CD14-positive monocyte (primary cell): ENCODE results near the gene EPHA4. TPM values are rescaled to one million over a fixed set of nuclear protein-coding genes. Genes with fewer than 3 reads are reported as not detected.

ENCODE experiments used
- DNase-seq, 3 donors: peaks; one replicate each; pipeline ENCODE4 v3.0.0-alpha.2; 2011 to 2022
- H2AFZ ChIP-seq: 2 replicates; pipeline ENCODE4 v1.6.0; 2012; ENCODE audit warnings: mild to moderate bottlenecking, low read depth, low read length, inconsistent platforms; ENCODE audit not compliant: insufficient read depth, poor library complexity, severe bottlenecking
- H3K27ac ChIP-seq, 2 donors: 1 replicate in 1 of 2; 2 replicates in 1 of 2; pipeline ENCODE4 v1.5.1; 2012 to 2013; ENCODE audit warnings: low read length in 2 of 2, control low read depth in 1 of 2, inconsistent platforms in 1 of 2, low read depth in 1 of 2, mild to moderate bottlenecking in 1 of 2
- H3K27me3 ChIP-seq, 2 donors: one replicate each; pipeline versions ENCODE4 v1.6.0 to v1.6.1; 2011 to 2013; ENCODE audit warnings: low read length in 2 of 2; ENCODE audit not compliant: control insufficient read depth in 2 of 2, insufficient read depth in 2 of 2
- H3K36me3 ChIP-seq, 2 donors: replicated peaks in 1 of 2; 1 replicate in 1 of 2; 2 replicates in 1 of 2; pipeline versions ENCODE4 v1.5.1 to v1.6.1; 2012 to 2013; ENCODE audit warnings: low read length in 2 of 2, control low read depth in 1 of 2, inconsistent platforms in 1 of 2, mild to moderate bottlenecking in 1 of 2; ENCODE audit not compliant: insufficient read depth in 2 of 2, control insufficient read depth in 1 of 2
- H3K4me1 ChIP-seq, 2 donors: 1 replicate in 1 of 2; 2 replicates in 1 of 2; pipeline versions ENCODE4 v1.5.1 to v1.6.1; 2012 to 2013; ENCODE audit warnings: low read length in 2 of 2, control low read depth in 1 of 2, inconsistent platforms in 1 of 2, mild to moderate bottlenecking in 1 of 2, moderate library complexity in 1 of 2; ENCODE audit not compliant: insufficient read depth in 2 of 2, control insufficient read depth in 1 of 2
- H3K4me2 ChIP-seq: replicated peaks from 2 replicates; pipeline ENCODE3; 2012; ENCODE audit warnings: low read length, moderate library complexity, mild to moderate bottlenecking; ENCODE audit not compliant: poor library complexity, severe bottlenecking; ENCODE audit errors: extremely low read depth
- H3K4me3 ChIP-seq, 3 experiments: fragments of 200-600 bp in 1 of 3; sonication (generic) in 1 of 3; replicated peaks in 1 of 3; 1 replicate in 2 of 3; 2 replicates in 1 of 3; pipeline ENCODE4 v1.5.1; 2011 to 2013; ENCODE audit warnings: low read length in 3 of 3, mild to moderate bottlenecking in 3 of 3, control low read depth in 2 of 3, low read depth in 2 of 3, inconsistent platforms in 1 of 3, moderate library complexity in 1 of 3
- H3K79me2 ChIP-seq: 2 replicates; pipeline ENCODE4 v1.6.0; 2012; ENCODE audit warnings: mild to moderate bottlenecking, control low read depth, inconsistent platforms, low read length, moderate library complexity; ENCODE audit not compliant: insufficient read depth
- H3K9ac ChIP-seq: 2 replicates; pipeline ENCODE4 v1.6.0; 2017; ENCODE audit warnings: low read length, mild to moderate bottlenecking; ENCODE audit not compliant: insufficient read depth, poor library complexity, severe bottlenecking
- H3K9me3 ChIP-seq, 2 donors: replicated peaks in 1 of 2; 1 replicate in 1 of 2; 2 replicates in 1 of 2; pipeline versions ENCODE4 v1.5.1 to v1.6.1; 2012 to 2013; ENCODE audit warnings: low read length in 2 of 2, control low read depth in 1 of 2; ENCODE audit not compliant: control insufficient read depth in 1 of 2, insufficient read depth in 1 of 2
- H4K20me1 ChIP-seq: 2 replicates; pipeline ENCODE4 v1.6.0; 2012; ENCODE audit warnings: mild to moderate bottlenecking, low read length, control low read depth, moderate library complexity; ENCODE audit not compliant: insufficient read depth
- H3K27ac Mint-ChIP-seq, 7 donors: one replicate each; pipeline ENCODE4 v1.8.0; 2020; ENCODE audit warnings: mild to moderate bottlenecking in 7 of 7, mixed read lengths in 7 of 7, moderate library complexity in 6 of 7, inconsistent platforms in 2 of 7
- H3K27me3 Mint-ChIP-seq, 3 donors: one replicate each; pipeline ENCODE4 v1.8.0; 2021 to 2022; ENCODE audit warnings: low read depth in 3 of 3, mild to moderate bottlenecking in 3 of 3, mixed read lengths in 3 of 3, moderate library complexity in 3 of 3, inconsistent platforms in 1 of 3
- H3K36me3 Mint-ChIP-seq, 2 donors: one replicate each; pipeline ENCODE4 v1.8.0; 2020; ENCODE audit warnings: mixed read lengths in 2 of 2, inconsistent platforms in 1 of 2, mild to moderate bottlenecking in 1 of 2
- H3K4me1 Mint-ChIP-seq: one replicate; pipeline ENCODE4 v1.8.0; 2020; ENCODE audit warnings: mild to moderate bottlenecking, mixed read lengths
- H3K4me3 Mint-ChIP-seq, 2 donors: one replicate each; pipeline ENCODE4 v1.8.0; 2020; ENCODE audit warnings: mild to moderate bottlenecking in 2 of 2, mixed read lengths in 2 of 2, moderate library complexity in 1 of 2
- H3K9me3 Mint-ChIP-seq, 7 donors: one replicate each; pipeline ENCODE4 v1.8.0; 2020 to 2022; ENCODE audit warnings: mixed read lengths in 7 of 7, mild to moderate bottlenecking in 6 of 7, moderate library complexity in 6 of 7, inconsistent platforms in 2 of 7
- WGBS: methylation state at CpG from one replicate; pipeline ENCODE4 v1.1.5; 2013; ENCODE audit warnings: missing lambda C conversion rate; ENCODE audit not compliant: insufficient coverage; 5-methylcytosine and 5-hydroxymethylcytosine counted together
- intact Hi-C, 2 donors: fragments of 100-400 bp; cut with micrococcal nuclease; formaldehyde crosslinking; loops; one replicate each; pipeline versions ENCODE4 v1.15.0 to v1.15.1; 2023
- polyA plus RNA-seq, 3 donors: library from polyadenylated mRNA; depleted of rRNA in 1 of 3; unstranded in 2 of 3; stranded (reverse) in 1 of 3; fragments of 300-500 nt in 2 of 3; fragments of >200 nt in 1 of 3; fragmentation: Illumina TruSeq in 2 of 3; gene quantifications; 1 replicate in 2 of 3; 2 replicates in 1 of 3; pipeline ENCODE4 v1.2.3, GENCODE V29; 2012 to 2021
- TF ChIP-seq, protein P1 (sequence below): fragments of 200-600 bp; IDR thresholded peaks from one replicate; pipeline ENCODE4 v1.8.0; 2022; ENCODE audit warnings: antibody characterized with exemption, mild to moderate bottlenecking

Gene EPHA4
- polyA plus RNA-seq, 3 donors, result 0.15 to 0.31 TPM; not detected in 1

- TF ChIP-seq, protein P1, sequence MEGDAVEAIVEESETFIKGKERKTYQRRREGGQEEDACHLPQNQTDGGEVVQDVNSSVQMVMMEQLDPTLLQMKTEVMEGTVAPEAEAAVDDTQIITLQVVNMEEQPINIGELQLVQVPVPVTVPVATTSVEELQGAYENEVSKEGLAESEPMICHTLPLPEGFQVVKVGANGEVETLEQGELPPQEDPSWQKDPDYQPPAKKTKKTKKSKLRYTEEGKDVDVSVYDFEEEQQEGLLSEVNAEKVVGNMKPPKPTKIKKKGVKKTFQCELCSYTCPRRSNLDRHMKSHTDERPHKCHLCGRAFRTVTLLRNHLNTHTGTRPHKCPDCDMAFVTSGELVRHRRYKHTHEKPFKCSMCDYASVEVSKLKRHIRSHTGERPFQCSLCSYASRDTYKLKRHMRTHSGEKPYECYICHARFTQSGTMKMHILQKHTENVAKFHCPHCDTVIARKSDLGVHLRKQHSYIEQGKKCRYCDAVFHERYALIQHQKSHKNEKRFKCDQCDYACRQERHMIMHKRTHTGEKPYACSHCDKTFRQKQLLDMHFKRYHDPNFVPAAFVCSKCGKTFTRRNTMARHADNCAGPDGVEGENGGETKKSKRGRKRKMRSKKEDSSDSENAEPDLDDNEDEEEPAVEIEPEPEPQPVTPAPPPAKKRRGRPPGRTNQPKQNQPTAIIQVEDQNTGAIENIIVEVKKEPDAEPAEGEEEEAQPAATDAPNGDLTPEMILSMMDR, result no peak
- Mint-ChIP-seq H3K9me3 (peaks cover 0 to 6% (median 2%) of the 10 kb centered on the region in 7 donors), H3K4me1 (no peaks in the 10 kb centered on the region), H3K27ac (no peak overlapping the region), H3K27me3 (peaks cover 0 to 2% (median 0%) of the 10 kb centered on the region in 3 donors), H3K4me3 (no peak overlapping the region), H3K36me3 (no peaks in the 10 kb centered on the region)
- Histone ChIP-seq H3K79me2 (no peaks in the 10 kb centered on the region), H2AFZ (no peak overlapping the region), H3K4me1 (no peaks in the 10 kb centered on the region), H4K20me1 (no peaks in the 10 kb centered on the region), H3K27me3 (no peaks in the 10 kb centered on the region), H3K36me3 (no peaks in the 10 kb centered on the region), H3K9me3 (no peaks in the 10 kb centered on the region), H3K4me3 (no peak overlapping the region), H3K9ac (no peak overlapping the region), H3K4me2 (no peak overlapping the region), H3K27ac (no peak overlapping the region)
- no CpG with 5 or more reads among the region's 3 CpGs for WGBS
- intact Hi-C loops, result no loop called here
- no peak for DNase-seq
Observed at GRCh38 chr2:221480821-221481220, 91.3 kb downstream of the EPHA4 start.

GRCh38 chr2:221480163-221480562 lies 91.9 kb downstream of the EPHA4 start:
- intact Hi-C loops, result no loop called here
- Mint-ChIP-seq H3K27me3 (peaks cover 0 to 2% (median 0%) of the 10 kb centered on the region in 3 donors), H3K27ac (no peak overlapping the region), H3K4me3 (no peak overlapping the region), H3K4me1 (no peaks in the 10 kb centered on the region), H3K9me3 (peaks cover 0 to 6% (median 2%) of the 10 kb centered on the region in 7 donors), H3K36me3 (no peaks in the 10 kb centered on the region)
- H2AFZ ChIP-seq, result no peak overlapping the region
- TF ChIP-seq, protein P1, result no peak
- no peaks in the 10 kb centered on the region for H3K27me3 ChIP-seq
- no peaks in the 10 kb centered on the region for H3K9me3 ChIP-seq
- 95% methylated on average over 5 of the region's 7 CpGs for WGBS
- no peaks in the 10 kb centered on the region for H3K4me1 ChIP-seq
- no peaks in the 10 kb centered on the region for H3K36me3 ChIP-seq
- H3K4me2 ChIP-seq, result no peak overlapping the region
- H3K9ac ChIP-seq, result no peak overlapping the region
- H3K27ac ChIP-seq, result no peak overlapping the region
- no peak for DNase-seq
- H3K79me2 ChIP-seq, result no peaks in the 10 kb centered on the region
- H3K4me3 ChIP-seq, result no peak overlapping the region
- H4K20me1 ChIP-seq, result no peaks in the 10 kb centered on the region
